H1 (cell line): ENCODE data around the gene PCNX3. TPM values are rescaled to one million over a fixed set of nuclear protein-coding genes. Genes with fewer than 3 reads are reported as not detected.
A peak's percentile ranks its signal among the peaks of the same experiment; 100 is the strongest.

Experiments used
- CTCF ChIA-PET: fragments of 300-600 bp; sonication (Branson Sonifier 250); formaldehyde crosslinking; loops from one replicate; lab custom pipeline; 2021; ENCODE audit not compliant: partially characterized antibody; lab: Charles Lee
- POLR2A ChIA-PET: fragments of 300-600 bp; sonication (Branson Sonifier 250); formaldehyde crosslinking; loops from one replicate; lab custom pipeline; 2021; ENCODE audit warnings: inconsistent platforms; ENCODE audit not compliant: partially characterized antibody; lab: Charles Lee
- DNase-seq, 2 experiments: peaks; one replicate each; pipeline versions ENCODE4 v3.0.0 to v3.0.0-alpha.2; 2010 to 2022; ENCODE audit warnings: low spot score in 2 of 2, low read depth in 1 of 2, mixed read lengths in 1 of 2
- FAIRE-seq: peaks from 2 replicates; lab custom pipeline; 2011; peaks lifted over from hg19 to GRCh38; lab: Jason Lieb, UNC
- H2AFZ ChIP-seq: 2 replicates; pipeline ENCODE4 v1.8.1; 2012; ENCODE audit warnings: low read length, inconsistent platforms
- H2AK5ac ChIP-seq: 2 replicates; pipeline ENCODE4 v1.6.1; 2013; ENCODE audit warnings: low read depth, low read length
- H2BK120ac ChIP-seq: replicated peaks from 2 replicates; pipeline ENCODE3; 2013; ENCODE audit warnings: low read depth, low read length, inconsistent platforms
- H2BK12ac ChIP-seq: 2 replicates; pipeline ENCODE4 v1.6.1; 2013; ENCODE audit warnings: low read depth, low read length
- H2BK15ac ChIP-seq: 2 replicates; pipeline ENCODE4 v1.6.1; 2013; ENCODE audit warnings: low read length
- H2BK20ac ChIP-seq: 2 replicates; pipeline ENCODE4 v1.6.1; 2013; ENCODE audit warnings: low read length
- H2BK5ac ChIP-seq: 2 replicates; pipeline ENCODE4 v1.6.1; 2013; ENCODE audit warnings: low read depth, low read length
- H3K14ac ChIP-seq: 2 replicates; pipeline ENCODE4 v1.6.1; 2013; ENCODE audit warnings: inconsistent platforms; ENCODE audit not compliant: insufficient read length
- H3K18ac ChIP-seq: 2 replicates; pipeline ENCODE4 v1.6.1; 2013; ENCODE audit warnings: low read length; ENCODE audit errors: extremely low read depth
- H3K23ac ChIP-seq: 2 replicates; pipeline ENCODE4 v1.6.1; 2013; ENCODE audit warnings: inconsistent platforms; ENCODE audit not compliant: insufficient read length
- H3K23me2 ChIP-seq: 2 replicates; pipeline ENCODE4 v1.6.1; 2013; ENCODE audit warnings: low read depth, low read length
- H3K27ac ChIP-seq: 2 replicates; pipeline ENCODE4 v1.6.1; 2011; ENCODE audit warnings: low read depth, low read length, inconsistent platforms
- H3K27me3 ChIP-seq, 4 experiments: replicated peaks in 1 of 4; 1 replicate in 1 of 4; 2 replicates in 3 of 4; pipeline versions ENCODE4 v1.6.1 to v1.8.1; 2011 to 2013; ENCODE audit warnings: low read length in 3 of 4, mild to moderate bottlenecking in 3 of 4, inconsistent platforms in 2 of 4, mixed read lengths in 2 of 4, moderate library complexity in 1 of 4; ENCODE audit not compliant: control insufficient read depth in 3 of 4, insufficient read depth in 3 of 4; ENCODE audit errors: extremely low read depth in 1 of 4
- H3K36me3 ChIP-seq, 4 experiments: 2 replicates each; pipeline versions ENCODE4 v1.6.1 to v1.8.1; 2011 to 2013; ENCODE audit warnings: mild to moderate bottlenecking in 4 of 4, low read length in 3 of 4, moderate library complexity in 2 of 4, control low read depth in 1 of 4, inconsistent platforms in 1 of 4; ENCODE audit not compliant: insufficient read depth in 4 of 4, control insufficient read depth in 2 of 4
- H3K4ac ChIP-seq: replicated peaks from 2 replicates; pipeline ENCODE3; 2013; ENCODE audit warnings: low read length, low read depth, mixed read lengths, inconsistent platforms; ENCODE audit not compliant: insufficient read length
- H3K4me1 ChIP-seq, 4 experiments: replicated peaks in 1 of 4; 1 replicate in 1 of 4; 2 replicates in 3 of 4; pipeline versions ENCODE4 v1.6.1 to v1.8.1; 2011 to 2013; ENCODE audit warnings: low read length in 3 of 4, inconsistent platforms in 2 of 4, mixed read lengths in 1 of 4; ENCODE audit not compliant: insufficient read depth in 4 of 4, control insufficient read depth in 3 of 4
- H3K4me2 ChIP-seq, 2 experiments: 2 replicates each; pipeline versions ENCODE4 v1.6.1 to v1.8.1; 2011 to 2013; ENCODE audit warnings: low read depth in 2 of 2, low read length in 2 of 2, control low read depth in 1 of 2, inconsistent platforms in 1 of 2, mild to moderate bottlenecking in 1 of 2; ENCODE audit not compliant: insufficient read depth in 1 of 2
- H3K4me3 ChIP-seq, 4 experiments: fragments of 200-600, 300-600 bp in 1 of 4; sonication (generic), shearing (Covaris generic), sonication (Bioruptor Twin) in 1 of 4; 2 replicates each; pipeline versions ENCODE4 v1.5.1 to v1.8.1; 2011 to 2016; ENCODE audit warnings: low read length in 4 of 4, low read depth in 3 of 4, control low read depth in 2 of 4, inconsistent platforms in 2 of 4, mild to moderate bottlenecking in 2 of 4, mixed read lengths in 1 of 4, moderate library complexity in 1 of 4; ENCODE audit not compliant: insufficient read depth in 2 of 4; ENCODE audit errors: extremely low read depth in 1 of 4
- H3K56ac ChIP-seq: replicated peaks from 2 replicates; pipeline ENCODE3; 2013; ENCODE audit warnings: low read depth, mild to moderate bottlenecking, mixed read lengths, low read length, inconsistent platforms; ENCODE audit not compliant: insufficient read length
- H3K79me1 ChIP-seq: 2 replicates; pipeline ENCODE4 v1.6.1; 2013; ENCODE audit warnings: low read depth, low read length, control low read depth
- H3K79me2 ChIP-seq, 2 experiments: 2 replicates each; pipeline versions ENCODE4 v1.6.1 to v1.8.1; 2012 to 2013; ENCODE audit warnings: low read length in 2 of 2, mild to moderate bottlenecking in 2 of 2, inconsistent platforms in 1 of 2; ENCODE audit not compliant: insufficient read depth in 2 of 2, control insufficient read depth in 1 of 2
- H3K9ac ChIP-seq, 4 experiments: replicated peaks in 1 of 4; 1 replicate in 1 of 4; 2 replicates in 3 of 4; pipeline versions ENCODE4 v1.6.1 to v1.8.1; 2011 to 2013; ENCODE audit warnings: low read depth in 3 of 4, low read length in 3 of 4, control low read depth in 2 of 4, mild to moderate bottlenecking in 2 of 4, moderate library complexity in 2 of 4, inconsistent platforms in 1 of 4; ENCODE audit errors: extremely low read depth in 1 of 4
- H3K9me3 ChIP-seq, 2 experiments: 2 replicates each; pipeline versions ENCODE4 v1.6.1 to v1.8.1; 2012 to 2013; ENCODE audit warnings: mild to moderate bottlenecking in 2 of 2, moderate library complexity in 2 of 2, control low read depth in 1 of 2, inconsistent platforms in 1 of 2, low read depth in 1 of 2, low read length in 1 of 2, mixed read lengths in 1 of 2; ENCODE audit not compliant: insufficient read depth in 2 of 2
- H4K20me1 ChIP-seq, 2 experiments: replicated peaks in 1 of 2; 2 replicates each; pipeline versions ENCODE3 to v1.8.1; 2011 to 2013; ENCODE audit warnings: inconsistent platforms in 2 of 2, low read length in 2 of 2, mild to moderate bottlenecking in 1 of 2; ENCODE audit not compliant: insufficient read depth in 2 of 2, control insufficient read depth in 1 of 2
- H4K5ac ChIP-seq: 2 replicates; pipeline ENCODE4 v1.6.1; 2013; ENCODE audit warnings: low read length, low read depth, mixed read lengths, inconsistent platforms; ENCODE audit not compliant: insufficient read length
- H4K8ac ChIP-seq: 2 replicates; pipeline ENCODE4 v1.8.0; 2013; ENCODE audit warnings: mild to moderate bottlenecking, moderate library complexity, low read length, inconsistent platforms; ENCODE audit not compliant: insufficient read depth; ENCODE audit errors: extremely low read depth
- H4K91ac ChIP-seq: replicated peaks from 2 replicates; pipeline ENCODE3; 2013; ENCODE audit warnings: low read length, mixed read lengths, inconsistent platforms; ENCODE audit not compliant: insufficient read length
- BCL11A ChIP-seq, 2 experiments: IDR thresholded peaks; one replicate each; pipeline ENCODE4 v1.6.1; 2011; ENCODE audit warnings: low read depth in 2 of 2, low read length in 2 of 2, mild to moderate bottlenecking in 2 of 2
- EGR1 ChIP-seq: IDR thresholded peaks from 2 replicates; pipeline ENCODE4 v1.6.1; 2011; ENCODE audit warnings: low read depth, low read length, borderline replicate concordance
- GABPA ChIP-seq: IDR thresholded peaks from 2 replicates; pipeline ENCODE4 v1.6.1; 2011; ENCODE audit warnings: mild to moderate bottlenecking, low read length, moderate library complexity, borderline replicate concordance; ENCODE audit not compliant: insufficient read depth
- GTF2F1 ChIP-seq: IDR thresholded peaks from 2 replicates; pipeline ENCODE4 v1.6.1; 2012; ENCODE audit warnings: low read depth, low read length, improper control_type of control experiment, borderline replicate concordance
- JUND ChIP-seq: IDR thresholded peaks from 2 replicates; pipeline ENCODE4 v1.6.1; 2011; ENCODE audit warnings: mild to moderate bottlenecking, improper control_type of control experiment, low read length
- PHF8 ChIP-seq: fragments of 200-600 bp; sonication (generic); conservative IDR thresholded peaks from 2 replicates; pipeline ENCODE4 v1.7.1; 2012; ENCODE audit warnings: low read depth, mild to moderate bottlenecking, inconsistent platforms, low read length, moderate library complexity
- POLR2A ChIP-seq, 2 experiments: IDR thresholded peaks; 1 replicate in 1 of 2; 2 replicates in 1 of 2; pipeline ENCODE4 v1.6.1; 2011; ENCODE audit warnings: low read depth in 2 of 2, low read length in 2 of 2, mild to moderate bottlenecking in 2 of 2; ENCODE audit errors: control extremely low read depth in 1 of 2
- RAD21 ChIP-seq, 2 experiments: IDR thresholded peaks in 1 of 2; conservative IDR thresholded peaks in 1 of 2; 2 replicates each; pipeline ENCODE4 v1.6.1; 2011; ENCODE audit warnings: low read depth in 2 of 2, low read length in 2 of 2, improper control_type of control experiment in 1 of 2, inconsistent platforms in 1 of 2, mild to moderate bottlenecking in 1 of 2, moderate library complexity in 1 of 2
- RFX5 ChIP-seq: IDR thresholded peaks from 2 replicates; pipeline ENCODE4 v1.6.1; 2011; ENCODE audit warnings: low read depth, low read length, improper control_type of control experiment, borderline replicate concordance
- RNF2 ChIP-seq: fragments of 200-900, 300-1000 bp; sonication (generic); IDR thresholded peaks from 2 replicates; pipeline ENCODE4 v1.7.1; 2016; ENCODE audit warnings: borderline replicate concordance, low read depth, mild to moderate bottlenecking, antibody characterized with exemption, low read length; ENCODE audit not compliant: poor library complexity, severe bottlenecking; ENCODE audit errors: missing control alignments
- SIX5 ChIP-seq: IDR thresholded peaks from 2 replicates; pipeline ENCODE4 v1.6.1; 2011; ENCODE audit warnings: mild to moderate bottlenecking, low read depth, low read length
- SP4 ChIP-seq: IDR thresholded peaks from 2 replicates; pipeline ENCODE4 v1.6.1; 2012; ENCODE audit warnings: low read length, inconsistent platforms
- WGBS, 2 experiments: shearing (Covaris generic) in 1 of 2; methylation state at CpG; one replicate each; pipeline versions ENCODE4 v1.1.6 to v1.1.7; 2013 to 2015; ENCODE audit warnings: low lambda C conversion rate in 2 of 2, mixed read lengths in 2 of 2, inconsistent platforms in 1 of 2, low coverage in 1 of 2, missing lambda C conversion rate in 1 of 2; ENCODE audit not compliant: insufficient replicate concordance in 2 of 2, insufficient coverage in 1 of 2, insufficient read length in 1 of 2; ENCODE audit errors: extremely low coverage in 1 of 2, missing lambda C conversion rate in 1 of 2; 5-methylcytosine and 5-hydroxymethylcytosine counted together
- polyA plus RNA-seq, 7 experiments: library from polyadenylated mRNA; depleted of rRNA in 3 of 7; stranded (reverse) in 5 of 7; unstranded in 2 of 7; fragments of >200 nt in 5 of 7; fragments of 200-250 nt in 2 of 7; gene quantifications; 1 replicate in 5 of 7; 2 replicates in 1 of 7; 4 replicates in 1 of 7; pipeline versions ENCODE4 v1.2.1 to v1.2.3, GENCODE V29; 2011 to 2013; ENCODE audit warnings: missing spikeins in 2 of 7, mixed read lengths in 2 of 7
- total RNA-seq: library from RNA; stranded (reverse); fragmentation: NEBNext Ultra II Directional; extraction: Animal tissue kit (Norgen Biotek cat#: 25700); gene quantifications from 2 replicates; pipeline ENCODE4 v1.2.1, GENCODE V29; 2021

The PCNX3 gene
- total and polyA plus RNA-seq, 2 of the 8 experiments (the other 6 are each of a cell fraction or from before 2014, with no cell fraction given): 27.2 to 38.8 TPM

GRCh38 chr11:65573391-65574079 is 42.0 kb upstream of the PCNX3 start:
- CTCF ChIA-PET: interaction anchor here (1.0 to 16.3 kb wide), 11 partner anchors 13 to 74 kb away, joined by 3 to 284 read pairs (median 19); partner anchors contain the start of genes KCNK7, LTBP3, PCNX3 and SCYL1
- peak overlapping the region; percentile 29; the same call in 1 of the 2 replicates for H4K8ac ChIP-seq
- H2AK5ac ChIP-seq: no peak overlapping the region
- H3K23ac ChIP-seq: no peak overlapping the region
- H2BK12ac ChIP-seq: no peak overlapping the region
- no peak overlapping the region for H3K14ac ChIP-seq
- H3K18ac ChIP-seq: no peak overlapping the region
- no peak overlapping the region for H2BK120ac ChIP-seq
- H2BK15ac ChIP-seq: no peak overlapping the region
- no peak overlapping the region for H2BK5ac ChIP-seq
- peaks cover 8 to 39% (median 28%) of the 10 kb centered on the region in 4 experiments for H3K27me3 ChIP-seq
- WGBS, 2 experiments: 87% methylated on average over 18 of the region's 22 CpGs; no CpG with 5 or more reads in 1 of the 2 experiments
- peaks cover 14% of the 10 kb centered on the region; the same call in 1 of the 2 replicates for H3K23me2 ChIP-seq
- no peak overlapping the region for H3K56ac ChIP-seq
- FAIRE-seq (no peak), DNase-seq (no peak)
- peaks cover 15 to 21% of the 10 kb centered on the region in 2 experiments for H4K20me1 ChIP-seq
- H3K4me3 ChIP-seq: peak overlapping the region in 1 of 4 experiments; percentile 91; a peak in 2 of 8 replicates
- no peak overlapping the region for H2BK20ac ChIP-seq
- H3K9ac ChIP-seq: no peak overlapping the region
- H3K36me3 ChIP-seq: no peaks in the 10 kb centered on the region
- H3K4ac ChIP-seq: no peak overlapping the region
- peaks cover 13 to 38% (median 22%) of the 10 kb centered on the region in 4 experiments for H3K4me1 ChIP-seq
- H4K5ac ChIP-seq: no peak overlapping the region
- POLR2A ChIA-PET: interaction anchor here (0.7 to 3.4 kb wide), 10 partner anchors 12 to 74 kb away, joined by 3 to 25 read pairs (median 8); partner anchors contain the start of gene MAP3K11
- H3K4me2 ChIP-seq: peak overlapping the region; percentile 72 to 80; a peak in 3 of 4 replicates
- no peak overlapping the region for H2AFZ ChIP-seq
- H3K79me1 ChIP-seq: peaks cover 2% of the 10 kb centered on the region; the same call in 1 of the 2 replicates
- no peaks in the 10 kb centered on the region for H3K9me3 ChIP-seq
- no peak overlapping the region for H4K91ac ChIP-seq
- no peak overlapping the region for H3K27ac ChIP-seq
- H3K79me2 ChIP-seq: peaks cover 0 to 11% of the 10 kb centered on the region in 2 experiments; a peak in 1 of 4 replicates
- TF ChIP-seq EGR1 (no peak), POLR2A (IDR thresholded peaks at IDR 0.05; ENCODE audit: control extremely low read depth in 1 of 2, low read depth in 2 of 2, low read length in 2 of 2) (no peak), SP4 (no peak), SIX5 (no peak), RFX5 (no peak), GTF2F1 (no peak), RAD21 (IDR thresholded peaks at IDR 0.05 in 1 of 2, conservative IDR thresholded peaks at IDR 0.05 in 1 of 2; ENCODE audit: low read depth in 2 of 2, low read length in 2 of 2) (no peak), RNF2 (no peak), JUND (no peak), PHF8 (no peak), GABPA (no peak), BCL11A (IDR thresholded peaks at IDR 0.05; ENCODE audit: low read depth in 2 of 2, low read length in 2 of 2) (no peak)
